GM18868 (cell line): ENCODE measurements around the gene CALY.
"Not testable (repeated sequence)": the region's sequence is repeated elsewhere in the genome, so short reads cannot be mapped to it uniquely, and the experiment has no call there.

ENCODE experiments used
- ATAC-seq: cut with Tn5 transposase; IDR thresholded peaks from one replicate; pipeline ENCODE4 v1.9.1; 2021; ENCODE audit warnings: mild to moderate bottlenecking, moderate library complexity; ENCODE audit not compliant: unreplicated experiment

Gene CALY

GRCh38 chr10:133336577-133337369 lies at the start of gene CALY:
CALY (minus strand) TSS chr10:133336896; CDS start chr10:133328989, 7,907 bp downstream.
- ATAC-seq: no peak

- ATAC-seq: no peak
These were observed 48.5 kb upstream of the CALY start for GRCh38 chr10:133385214-133385613.

GRCh38 chr10:133384071-133384470 lies 47.4 kb upstream of the CALY start:
- no peak for ATAC-seq

GRCh38 chr10:133383551-133383950 lies 46.9 kb upstream of the CALY start:
- ATAC-seq: no peak

- no peak for ATAC-seq
These were observed 44.3 kb upstream of the CALY start for GRCh38 chr10:133381036-133381435.

- ATAC-seq: no peak
These were observed 43.3 kb upstream of the CALY start for GRCh38 chr10:133379801-133380666.

- peak; percentile 49 for ATAC-seq
These were observed 42.6 kb upstream of the CALY start, which contains the start of gene PAOX for GRCh38 chr10:133379152-133379800. PAOX (plus strand) TSS chr10:133379262; CDS start chr10:133379317, 55 bp downstream.

- peak; percentile 42 for ATAC-seq
These were observed 41.8 kb upstream of the CALY start for GRCh38 chr10:133378251-133379096.

- no peak for ATAC-seq
These were observed 41.1 kb upstream of the CALY start for GRCh38 chr10:133377818-133378250.

GRCh38 chr10:133377025-133377817 lies 40.5 kb upstream of the CALY start:
- ATAC-seq: no peak

GRCh38 chr10:133376183-133376582 lies 39.5 kb upstream of the CALY start:
- not testable (repeated sequence) for ATAC-seq

- ATAC-seq: no peak
These were observed 38.8 kb upstream of the CALY start for GRCh38 chr10:133375357-133376115.

GRCh38 chr10:133373174-133374090 lies 36.7 kb upstream of the CALY start, which contains the start of gene ECHS1:
ECHS1 (minus strand) TSS chr10:133373354; CDS start chr10:133373333, 21 bp downstream.
- ATAC-seq: peak; percentile 97

GRCh38 chr10:133372507-133372906 lies 35.8 kb upstream of the CALY start:
- ATAC-seq: no peak

GRCh38 chr10:133370030-133370786 lies 33.5 kb upstream of the CALY start:
- no peak for ATAC-seq

- ATAC-seq: no peak
These were observed 31.5 kb upstream of the CALY start for GRCh38 chr10:133368153-133368552.

- not testable (repeated sequence) for ATAC-seq
These were observed 30.8 kb upstream of the CALY start for GRCh38 chr10:133367461-133367860.
